H1 (cell line): ENCODE measurements around the gene ERVFRD-1. TPM values are rescaled to one million over a fixed set of nuclear protein-coding genes. Genes with fewer than 3 reads are reported as not detected.
A peak's percentile ranks its signal among the peaks of the same experiment; 100 is the strongest.

Experiments used
- CTBP2 ChIP-seq: IDR thresholded peaks from 2 replicates; pipeline ENCODE4 v1.7.0; 2011; ENCODE audit warnings: borderline replicate concordance, mild to moderate bottlenecking, moderate library complexity, mixed read lengths, low read length; ENCODE audit not compliant: insufficient read depth, insufficient read length
- E2F6 ChIP-seq: IDR thresholded peaks from 2 replicates; pipeline ENCODE4 v1.6.1; 2012; ENCODE audit warnings: inconsistent platforms
- EP300 ChIP-seq, 2 experiments: IDR thresholded peaks; 1 replicate in 1 of 2; 2 replicates in 1 of 2; pipeline ENCODE4 v1.6.1; 2011 to 2012; ENCODE audit warnings: low read depth in 2 of 2, low read length in 2 of 2, mild to moderate bottlenecking in 2 of 2, borderline replicate concordance in 1 of 2, inconsistent platforms in 1 of 2, moderate library complexity in 1 of 2
- HDAC2 ChIP-seq, 2 experiments: fragments of 300-600 bp in 1 of 2; sonication (generic) in 1 of 2; IDR thresholded peaks; 2 replicates each; pipeline ENCODE4 v1.6.1; 2011 to 2012; ENCODE audit warnings: low read depth in 2 of 2, low read length in 2 of 2, mild to moderate bottlenecking in 2 of 2, moderate library complexity in 2 of 2, borderline replicate concordance in 1 of 2, inconsistent platforms in 1 of 2
- MAX ChIP-seq: IDR thresholded peaks from 2 replicates; pipeline ENCODE4 v1.6.1; 2012; ENCODE audit warnings: inconsistent platforms
- NRF1 ChIP-seq: IDR thresholded peaks from 2 replicates; pipeline ENCODE4 v1.6.1; 2011; ENCODE audit warnings: mild to moderate bottlenecking, low read depth, low read length, improper control_type of control experiment
- POLR2AphosphoS5 ChIP-seq: IDR thresholded peaks from 2 replicates; pipeline ENCODE4 v1.6.1; 2011; ENCODE audit warnings: low read depth, low read length
- RAD21 ChIP-seq, 2 experiments: IDR thresholded peaks in 1 of 2; conservative IDR thresholded peaks in 1 of 2; 2 replicates each; pipeline ENCODE4 v1.6.1; 2011; ENCODE audit warnings: low read depth in 2 of 2, low read length in 2 of 2, improper control_type of control experiment in 1 of 2, inconsistent platforms in 1 of 2, mild to moderate bottlenecking in 1 of 2, moderate library complexity in 1 of 2
- RBBP5 ChIP-seq: IDR thresholded peaks from 2 replicates; pipeline ENCODE4 v1.7.1; 2012; ENCODE audit warnings: low read depth, mild to moderate bottlenecking, inconsistent platforms, low read length, moderate library complexity, borderline replicate concordance
- RFX5 ChIP-seq: IDR thresholded peaks from 2 replicates; pipeline ENCODE4 v1.6.1; 2011; ENCODE audit warnings: low read depth, low read length, improper control_type of control experiment, borderline replicate concordance
- SIN3A ChIP-seq, 2 experiments: IDR thresholded peaks in 1 of 2; conservative IDR thresholded peaks in 1 of 2; 2 replicates each; pipeline ENCODE4 v1.6.1; 2011 to 2012; ENCODE audit warnings: low read length in 2 of 2, improper control_type of control experiment in 1 of 2, low read depth in 1 of 2, mild to moderate bottlenecking in 1 of 2
- SIX5 ChIP-seq: IDR thresholded peaks from 2 replicates; pipeline ENCODE4 v1.6.1; 2011; ENCODE audit warnings: mild to moderate bottlenecking, low read depth, low read length
- SP4 ChIP-seq: IDR thresholded peaks from 2 replicates; pipeline ENCODE4 v1.6.1; 2012; ENCODE audit warnings: low read length, inconsistent platforms
- SUZ12 ChIP-seq: fragments of 200-600 bp; sonication (generic); IDR thresholded peaks from 2 replicates; pipeline ENCODE4 v1.6.1; 2012; ENCODE audit warnings: mild to moderate bottlenecking, inconsistent platforms, low read length, moderate library complexity, mixed read lengths
- USF2 ChIP-seq: IDR thresholded peaks from 2 replicates; pipeline ENCODE4 v1.6.1; 2011; ENCODE audit warnings: low read length, improper control_type of control experiment
- polyA plus RNA-seq, 7 experiments: library from polyadenylated mRNA; depleted of rRNA in 3 of 7; stranded (reverse) in 5 of 7; unstranded in 2 of 7; fragments of >200 nt in 5 of 7; fragments of 200-250 nt in 2 of 7; gene quantifications; 1 replicate in 5 of 7; 2 replicates in 1 of 7; 4 replicates in 1 of 7; pipeline versions ENCODE4 v1.2.1 to v1.2.3, GENCODE V29; 2011 to 2013; ENCODE audit warnings: missing spikeins in 2 of 7, mixed read lengths in 2 of 7
- total RNA-seq: library from RNA; stranded (reverse); fragmentation: NEBNext Ultra II Directional; extraction: Animal tissue kit (Norgen Biotek cat#: 25700); gene quantifications from 2 replicates; pipeline ENCODE4 v1.2.1, GENCODE V29; 2021
- TF ChIP-seq, protein P1 (sequence below), 3 experiments: IDR thresholded peaks; 1 replicate in 2 of 3; 2 replicates in 1 of 3; pipeline versions ENCODE4 v1.5.1 to v1.6.1; 2011; ENCODE audit warnings: low read length in 3 of 3, mild to moderate bottlenecking in 3 of 3, inconsistent platforms in 2 of 3, low read depth in 1 of 3, moderate library complexity in 1 of 3; ENCODE audit not compliant: insufficient read depth in 1 of 3; ENCODE audit errors: control extremely low read depth in 1 of 3

The ERVFRD-1 gene
- total and polyA plus RNA-seq, 2 of the 8 experiments (the other 6 are each of a cell fraction or from before 2014, with no cell fraction given) = not detected

GRCh38 chr6:11093626-11094410 lies 17.7 kb downstream of the ERVFRD-1 start, which contains the start of gene SMIM13 (continued):
- TF ChIP-seq USF2 = peak; percentile 46; the same call in 1 of the 2 replicates
- TF ChIP-seq EP300 (IDR thresholded peaks at IDR 0.05; ENCODE audit: borderline replicate concordance in 1 of 2, low read depth in 2 of 2, low read length in 2 of 2) = 0 out of 3 replicates have a peak, but pooled peaks of 1 of the 2 experiments have one; percentile 14
- TF ChIP-seq, protein P1, sequence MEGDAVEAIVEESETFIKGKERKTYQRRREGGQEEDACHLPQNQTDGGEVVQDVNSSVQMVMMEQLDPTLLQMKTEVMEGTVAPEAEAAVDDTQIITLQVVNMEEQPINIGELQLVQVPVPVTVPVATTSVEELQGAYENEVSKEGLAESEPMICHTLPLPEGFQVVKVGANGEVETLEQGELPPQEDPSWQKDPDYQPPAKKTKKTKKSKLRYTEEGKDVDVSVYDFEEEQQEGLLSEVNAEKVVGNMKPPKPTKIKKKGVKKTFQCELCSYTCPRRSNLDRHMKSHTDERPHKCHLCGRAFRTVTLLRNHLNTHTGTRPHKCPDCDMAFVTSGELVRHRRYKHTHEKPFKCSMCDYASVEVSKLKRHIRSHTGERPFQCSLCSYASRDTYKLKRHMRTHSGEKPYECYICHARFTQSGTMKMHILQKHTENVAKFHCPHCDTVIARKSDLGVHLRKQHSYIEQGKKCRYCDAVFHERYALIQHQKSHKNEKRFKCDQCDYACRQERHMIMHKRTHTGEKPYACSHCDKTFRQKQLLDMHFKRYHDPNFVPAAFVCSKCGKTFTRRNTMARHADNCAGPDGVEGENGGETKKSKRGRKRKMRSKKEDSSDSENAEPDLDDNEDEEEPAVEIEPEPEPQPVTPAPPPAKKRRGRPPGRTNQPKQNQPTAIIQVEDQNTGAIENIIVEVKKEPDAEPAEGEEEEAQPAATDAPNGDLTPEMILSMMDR (IDR thresholded peaks at IDR 0.05; ENCODE audit: control extremely low read depth in 1 of 3, insufficient read depth in 1 of 3, low read depth in 1 of 3, low read length in 3 of 3) = peak; percentile 2 to 61 (median 36); a peak in 3 of 4 replicates
- TF ChIP-seq NRF1 = no peak
- TF ChIP-seq POLR2AphosphoS5 = peak; percentile 33
- TF ChIP-seq MAX = peak; percentile 18; the same call in 1 of the 2 replicates
- TF ChIP-seq RFX5 = no peak
- peak; percentile 86 for TF ChIP-seq SIX5
- peak in 1 of 2 experiments; percentile 29; a peak in 1 of 4 replicates for TF ChIP-seq RAD21 (IDR thresholded peaks at IDR 0.05 in 1 of 2, conservative IDR thresholded peaks at IDR 0.05 in 1 of 2; ENCODE audit: low read depth in 2 of 2, low read length in 2 of 2)
- no peak; the same call in 1 of the 2 replicates for TF ChIP-seq SP4
- no peak for TF ChIP-seq SUZ12
- TF ChIP-seq CTBP2 = no peak
- TF ChIP-seq RBBP5 = 0 out of 2 replicates have a peak, but pooled peaks have one; percentile 25
- TF ChIP-seq HDAC2 (IDR thresholded peaks at IDR 0.05; ENCODE audit: borderline replicate concordance in 1 of 2, low read depth in 2 of 2, low read length in 2 of 2) = no peak
- TF ChIP-seq SIN3A (conservative IDR thresholded peaks at IDR 0.05 in 1 of 2, IDR thresholded peaks at IDR 0.05 in 1 of 2; ENCODE audit: low read depth in 1 of 2, low read length in 2 of 2) = peak in 1 of 2 experiments; percentile 70; a peak in 2 of 4 replicates
- peak; percentile 66 for TF ChIP-seq E2F6
